Activated CD4-positive, alpha-beta T cell treated with anti-CD3 and anti-CD28 coated beads for 24 hours (primary cell): ENCODE results near the gene GNG8.

Experiments used
- DNase-seq, 2 donors: peaks; one replicate each; pipeline ENCODE4 v3.0.0-alpha.2; 2020; ENCODE audit warnings: low read depth in 2 of 2

GNG8 gene

GRCh38 chr19:46618670-46619231 lies 17.3 kb downstream of the GNG8 start:
- no peak for DNase-seq

GRCh38 chr19:46617601-46618000 lies 18.4 kb downstream of the GNG8 start:
- DNase-seq: no peak

DNA sequence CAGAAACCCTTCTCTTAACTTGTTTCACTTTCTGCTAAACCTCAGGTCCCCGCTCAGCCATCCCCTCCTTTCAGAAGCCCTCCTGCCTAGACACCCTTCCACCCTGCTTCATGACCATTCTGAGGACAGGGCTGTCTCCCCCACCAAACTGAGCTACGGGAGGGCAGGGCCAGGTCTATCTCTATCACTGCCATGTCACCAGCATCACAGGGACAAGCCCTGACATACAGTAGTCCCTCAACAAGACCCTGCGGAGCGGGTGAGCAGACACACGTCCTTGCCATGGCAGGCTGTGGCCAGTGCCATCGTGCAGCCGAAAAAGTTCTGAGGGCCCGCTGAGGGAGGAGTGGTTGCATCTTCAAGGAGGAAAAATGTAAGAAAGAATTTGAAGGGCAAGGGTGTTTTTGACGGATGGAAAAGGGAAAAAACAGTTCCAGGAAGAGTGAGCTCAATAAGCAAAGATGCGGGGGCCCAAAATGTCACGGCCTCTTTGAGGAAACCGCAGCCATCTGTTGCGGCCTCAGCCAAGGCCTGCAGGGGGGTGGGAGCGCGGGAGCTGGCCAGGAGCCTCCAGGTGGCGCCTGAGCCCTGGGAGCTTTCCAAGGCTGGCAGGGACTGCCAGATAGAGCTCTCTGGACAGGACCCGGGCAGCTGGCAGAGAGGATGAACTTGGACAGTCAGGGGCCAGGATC lies 19.2 kb downstream of the GNG8 start:
- peak in 1 of 2 donors; percentile 54 for DNase-seq

- DNase-seq: no peak
Measured at GRCh38 chr19:46615966-46616365, 20.0 kb downstream of the GNG8 start.

GRCh38 chr19:46614114-46614722 lies 21.8 kb downstream of the GNG8 start:
- DNase-seq: peak; percentile 82 to 85

GRCh38 chr19:46613525-46613924 lies 22.5 kb downstream of the GNG8 start:
- DNase-seq: no peak

- DNase-seq: no peak
Measured at GRCh38 chr19:46611776-46612175, 24.2 kb downstream of the GNG8 start.

GRCh38 chr19:46610851-46611770 lies 24.9 kb downstream of the GNG8 start:
- DNase-seq: no peak

GRCh38 chr19:46610413-46610775 lies 25.6 kb downstream of the GNG8 start:
- DNase-seq: no peak

- no peak for DNase-seq
Measured at GRCh38 chr19:46609511-46610412, 26.2 kb downstream of the GNG8 start.

DNA sequence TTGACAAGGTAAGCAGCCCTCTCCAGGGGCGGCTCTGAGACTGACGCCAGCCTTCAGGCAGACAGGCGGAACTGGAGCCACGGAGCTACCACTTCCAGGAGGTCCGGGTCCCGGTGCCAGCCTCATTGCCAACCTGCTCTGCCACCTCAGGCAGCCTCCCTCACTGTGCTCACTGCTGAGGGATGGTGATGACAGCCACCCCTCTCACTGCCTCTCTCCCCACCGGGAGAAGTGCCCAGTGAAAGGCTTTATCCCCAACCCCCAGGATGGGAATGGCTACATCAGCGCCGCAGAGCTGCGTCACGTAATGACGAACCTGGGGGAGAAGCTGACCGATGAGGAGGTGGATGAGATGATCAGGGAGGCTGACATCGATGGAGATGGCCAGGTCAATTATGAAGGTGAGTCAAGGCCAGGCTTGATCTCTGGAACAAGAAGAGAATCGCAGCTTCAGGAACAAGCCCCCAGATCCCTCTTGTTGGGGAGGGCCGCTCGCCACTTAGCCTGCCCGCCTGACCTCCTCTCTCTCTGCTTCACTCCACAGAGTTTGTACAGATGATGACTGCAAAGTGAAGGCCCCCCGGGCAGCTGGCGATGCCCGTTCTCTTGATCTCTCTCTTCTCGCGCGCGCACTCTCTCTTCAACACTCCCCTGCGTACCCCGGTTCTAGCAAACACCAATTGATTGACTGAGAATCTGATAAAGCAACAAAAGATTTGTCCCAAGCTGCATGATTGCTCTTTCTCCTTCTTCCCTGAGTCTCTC lies 27.2 kb downstream of the GNG8 start:
- DNase-seq: no peak

- DNase-seq: no peak
Measured at GRCh38 chr19:46608178-46608577, 27.8 kb downstream of the GNG8 start.

- no peak for DNase-seq
Measured at GRCh38 chr19:46607448-46607841, 28.6 kb downstream of the GNG8 start.

GRCh38 chr19:46606681-46607447 lies 29.1 kb downstream of the GNG8 start:
- DNase-seq: no peak

DNA sequence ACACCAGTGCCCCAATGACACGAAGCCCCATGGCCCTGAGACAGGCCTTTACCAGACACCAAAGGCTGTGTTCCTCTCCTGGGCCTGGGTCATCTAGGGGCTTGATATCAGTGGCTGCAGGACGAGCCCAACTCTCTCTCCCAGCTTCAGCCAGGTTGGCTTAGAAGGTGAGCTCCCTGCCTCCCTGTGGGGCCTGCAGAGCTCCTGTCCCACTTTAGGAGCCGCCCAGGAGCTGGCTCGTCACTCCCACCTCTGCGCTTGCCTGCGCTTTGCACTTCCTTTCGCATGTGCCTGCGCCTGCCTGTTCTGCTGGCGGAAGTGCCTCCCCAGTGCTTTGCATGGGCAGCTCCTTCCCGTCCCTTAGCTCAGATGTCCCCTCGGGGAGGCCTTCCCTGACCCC lies 30.0 kb downstream of the GNG8 start:
- DNase-seq: no peak

DNA sequence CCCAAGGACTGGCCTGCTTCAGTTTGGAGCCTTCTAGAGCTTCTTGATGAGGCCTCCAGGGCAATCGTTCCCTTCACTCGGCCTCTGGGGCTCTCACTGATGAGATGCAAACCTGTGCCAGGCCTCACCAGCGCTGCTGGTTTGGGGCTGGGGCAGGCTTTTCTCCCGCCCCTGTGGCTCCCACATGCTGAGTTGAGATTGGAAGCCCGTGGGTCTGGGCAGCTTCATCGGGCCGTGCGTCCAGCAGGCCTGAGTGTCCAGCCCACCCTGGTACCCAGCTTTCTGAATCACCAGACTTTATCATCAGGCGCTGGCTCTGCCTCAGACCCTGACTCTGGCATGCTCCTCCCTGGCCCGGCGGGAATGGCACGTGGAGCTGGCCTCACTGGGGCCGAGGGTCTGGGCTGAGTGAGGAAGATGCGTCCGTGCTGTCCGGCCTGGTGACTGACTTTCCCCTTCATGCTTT lies 30.6 kb downstream of the GNG8 start:
- DNase-seq: no peak

- DNase-seq: no peak
Measured at GRCh38 chr19:46604781-46605355, 31.1 kb downstream of the GNG8 start.

- no peak for DNase-seq
Measured at GRCh38 chr19:46603752-46604231, 32.2 kb downstream of the GNG8 start.

DNA sequence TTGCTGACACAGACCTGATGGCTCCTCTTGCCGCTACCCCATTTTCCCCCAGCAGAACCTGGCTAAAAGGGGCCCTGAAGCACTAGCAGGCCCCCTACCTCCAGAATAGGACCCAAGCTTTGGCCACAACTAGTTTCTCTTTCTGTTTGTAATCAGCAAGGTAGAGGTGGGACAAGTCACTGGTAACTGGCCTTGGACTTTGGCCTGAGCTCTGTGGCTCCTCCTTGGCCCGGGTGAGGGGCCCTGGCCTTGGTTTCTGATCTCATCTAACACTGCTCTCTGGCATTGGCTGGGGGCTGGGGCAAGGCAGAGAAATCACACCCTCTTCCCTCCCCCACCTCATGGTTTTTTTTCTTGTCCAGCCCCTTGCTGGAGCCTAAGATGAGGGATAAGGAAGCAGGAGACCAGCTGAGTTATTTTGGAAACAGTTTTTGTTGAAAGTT lies 32.8 kb downstream of the GNG8 start:
- DNase-seq: no peak
